NCI-H128 (cell line): ENCODE data around the gene CERS2.

ENCODE experiments used
- DNase-seq: peaks from one replicate; lab custom pipeline; 2025; ENCODE audit not compliant: unreplicated experiment; lab: John Stamatoyannopoulos, UW

Gene CERS2

GRCh38 chr1:150999051-150999674 is 24.5 kb upstream of the CERS2 start:
- DNase-seq: no peak

DNA sequence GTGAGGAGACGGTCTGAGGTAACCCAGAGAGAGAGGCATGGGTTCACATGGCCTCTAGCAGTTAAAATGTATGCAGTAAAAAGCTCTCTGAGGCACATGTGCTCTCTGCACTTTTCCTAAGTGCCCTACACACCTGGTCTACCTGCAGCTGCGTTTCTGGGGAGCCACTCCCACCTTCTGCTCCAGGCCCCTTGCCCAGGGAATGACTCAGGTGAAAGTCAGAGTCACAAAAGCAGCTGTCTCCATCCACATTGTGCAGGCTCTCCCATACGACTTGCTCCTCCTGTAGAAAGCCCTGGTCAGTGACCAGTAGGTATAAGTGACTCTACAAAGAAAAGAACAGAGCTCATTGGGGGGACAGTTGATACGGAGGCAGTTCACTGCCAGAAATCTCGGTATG is 23.3 kb upstream of the CERS2 start:
- DNase-seq: no peak

GRCh38 chr1:150997126-150997872 is 22.7 kb upstream of the CERS2 start:
- DNase-seq: no peak

GRCh38 chr1:150995896-150996295 is 21.3 kb upstream of the CERS2 start:
- peak; percentile 21 for DNase-seq

- DNase-seq: no peak
These were observed 20.8 kb upstream of the CERS2 start for GRCh38 chr1:150995460-150995859.

DNA sequence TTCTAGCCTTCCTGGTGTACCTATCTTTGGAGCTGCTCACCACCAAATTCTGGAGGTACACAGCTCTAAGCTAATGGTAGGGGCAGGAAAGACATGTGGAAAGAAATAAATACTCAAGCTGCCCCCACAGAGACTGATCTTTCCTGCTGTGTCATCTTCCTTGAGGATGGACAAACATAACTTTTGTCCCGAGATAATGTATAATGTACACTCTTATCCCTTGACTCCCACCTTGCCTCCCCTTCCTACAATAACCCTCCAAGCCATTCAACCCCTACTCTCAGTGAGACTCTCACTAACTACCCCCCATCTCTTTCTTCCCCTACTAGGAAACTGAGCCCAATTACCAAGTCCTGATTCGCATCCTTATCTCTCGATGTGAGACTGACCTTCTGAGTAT is 19.6 kb upstream of the CERS2 start:
- no peak for DNase-seq

- no peak for DNase-seq
These were observed 18.0 kb upstream of the CERS2 start for GRCh38 chr1:150992626-150993025.

DNA sequence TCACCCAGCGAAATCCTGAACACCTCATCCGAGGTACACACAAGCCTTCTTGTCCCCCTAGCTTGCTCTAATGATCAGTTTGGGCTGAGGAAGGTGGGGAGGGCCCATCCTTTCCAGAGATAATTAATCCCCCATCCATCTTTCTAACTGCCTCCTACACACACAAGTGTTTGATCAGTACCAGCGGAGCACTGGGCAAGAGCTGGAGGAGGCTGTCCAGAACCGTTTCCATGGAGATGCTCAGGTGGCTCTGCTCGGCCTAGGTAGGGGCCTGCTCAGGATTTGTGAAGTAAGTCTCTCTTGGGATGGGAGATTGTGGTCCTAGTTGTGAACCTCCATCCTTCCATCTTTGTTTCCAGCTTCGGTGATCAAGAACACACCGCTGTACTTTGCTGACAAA is 13.3 kb upstream of the CERS2 start:
- no peak for DNase-seq

GRCh38 chr1:150985179-150985825 is 10.7 kb upstream of the CERS2 start:
- no peak for DNase-seq

GRCh38 chr1:150981805-150982712 is 7.4 kb upstream of the CERS2 start, which contains the start of gene ANXA9:
Gene ANXA9 (plus strand): TSS chr1:150982292. CDS start chr1:150983106, 814 bp downstream.
- no peak for DNase-seq

DNA sequence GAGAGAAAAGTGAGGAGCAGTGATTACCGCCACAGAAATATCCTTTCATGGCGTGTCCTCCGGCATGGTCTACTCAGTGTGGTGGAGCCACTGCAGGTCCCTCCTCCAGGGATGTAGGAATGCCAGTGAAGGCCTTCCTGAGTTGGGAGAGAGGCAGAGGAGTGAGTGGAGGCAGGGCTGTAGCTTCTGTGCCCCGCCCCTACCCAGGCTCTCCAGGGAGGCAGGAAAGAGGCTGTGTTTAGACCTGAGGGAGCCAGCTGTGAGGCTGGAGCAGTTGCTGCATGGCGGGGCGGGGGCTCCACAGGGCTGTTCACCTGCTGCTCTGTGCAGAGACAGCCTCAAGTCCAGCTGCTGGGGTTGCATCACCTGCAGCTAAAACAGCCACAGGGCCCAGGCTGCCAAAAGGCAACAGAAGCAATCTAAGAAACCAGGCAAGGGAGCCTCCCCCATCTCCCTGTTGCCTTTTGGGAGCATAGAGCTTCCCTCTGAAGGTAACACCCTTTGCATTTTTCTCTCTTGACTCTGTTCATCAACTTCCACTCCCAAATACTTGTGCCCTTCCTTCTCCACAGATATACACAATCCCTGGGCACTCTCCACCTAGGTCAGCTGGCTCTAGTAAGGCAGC is 6.7 kb upstream of the CERS2 start:
- DNase-seq: peak; percentile 65

DNA sequence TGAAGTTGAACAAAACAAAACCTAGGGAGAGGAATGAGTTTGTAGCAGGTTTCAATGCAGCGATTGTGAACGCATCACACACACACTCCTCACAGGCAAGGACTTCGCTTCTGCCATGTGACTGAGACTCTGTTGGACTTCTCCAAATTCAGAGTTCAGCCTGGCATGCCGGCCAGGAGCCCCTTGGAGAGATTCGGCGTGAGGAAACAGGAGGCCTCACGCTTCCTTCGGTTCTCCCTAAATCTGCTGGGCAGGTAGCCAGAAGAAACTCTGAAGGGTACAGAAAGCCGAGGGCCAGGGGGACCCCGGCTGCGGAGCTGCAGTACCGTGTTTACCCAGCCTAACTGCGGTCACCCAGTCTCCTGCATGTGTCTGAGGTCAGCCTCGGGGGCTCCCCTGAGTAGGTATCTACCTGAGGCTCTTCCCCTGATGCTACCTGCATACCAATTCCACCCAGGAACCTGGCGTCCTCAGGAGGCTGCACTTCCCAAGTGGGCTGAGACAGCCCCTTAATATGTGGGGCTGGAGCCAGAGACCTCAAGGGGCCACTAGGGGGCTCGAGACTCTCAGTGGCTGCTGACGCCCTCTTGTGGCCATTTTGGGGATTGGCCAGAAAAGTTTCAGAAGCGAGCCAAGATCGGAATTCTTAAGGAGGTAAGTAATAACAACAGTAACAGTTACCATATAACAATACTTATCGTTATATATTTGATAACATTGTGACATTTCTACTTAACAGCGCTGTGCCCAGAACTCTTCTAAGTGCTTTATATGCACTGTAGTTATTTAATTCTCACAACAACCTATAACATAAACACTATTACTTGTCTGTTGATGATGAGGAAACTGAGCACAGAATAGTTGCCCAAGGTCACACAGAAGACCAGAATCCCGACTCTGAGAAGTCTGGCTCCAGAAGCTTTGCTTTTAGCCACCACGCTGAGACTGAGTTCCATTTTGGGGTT is 4.7 kb upstream of the CERS2 start:
- peak; percentile 95 for DNase-seq

DNA sequence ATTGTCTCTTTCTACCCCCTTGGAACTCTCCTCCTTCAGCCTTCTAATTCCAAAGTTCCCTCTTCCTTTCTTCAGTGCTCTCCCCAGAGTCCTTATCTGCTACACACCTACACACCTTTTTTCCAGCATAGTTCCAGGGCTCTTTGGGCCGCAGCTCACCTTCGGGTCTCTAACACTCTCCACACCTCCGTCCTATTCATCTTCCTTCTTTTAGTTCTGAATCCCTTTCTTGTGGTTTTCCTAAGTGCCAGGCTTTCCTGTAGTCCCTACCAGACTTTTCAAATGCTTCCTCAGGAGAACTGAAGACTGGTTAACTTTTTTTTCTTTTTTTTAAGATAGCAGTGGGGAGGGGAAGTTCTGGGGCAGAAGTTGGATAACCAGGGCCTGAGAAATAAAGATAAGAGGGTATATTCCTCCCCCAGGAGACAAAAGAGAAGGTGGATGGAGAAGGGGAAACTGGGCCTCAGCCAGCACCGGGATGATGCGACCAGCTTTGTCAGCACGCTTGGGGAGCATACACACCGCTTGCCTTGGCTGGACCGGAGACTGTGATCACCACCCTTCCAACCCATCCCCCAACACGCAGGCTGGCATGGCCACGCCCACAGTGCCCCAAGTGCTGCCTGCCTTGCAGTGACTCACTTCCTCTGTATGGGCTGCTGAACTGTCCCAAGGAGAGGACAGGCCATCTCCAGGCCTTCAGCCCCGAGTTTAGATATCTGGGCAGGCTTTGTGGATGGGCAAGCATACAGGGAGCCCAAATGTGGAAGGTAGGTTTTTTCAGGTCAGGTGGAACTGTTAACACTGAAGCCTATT is 2.5 kb upstream of the CERS2 start:
- DNase-seq: no peak

DNA sequence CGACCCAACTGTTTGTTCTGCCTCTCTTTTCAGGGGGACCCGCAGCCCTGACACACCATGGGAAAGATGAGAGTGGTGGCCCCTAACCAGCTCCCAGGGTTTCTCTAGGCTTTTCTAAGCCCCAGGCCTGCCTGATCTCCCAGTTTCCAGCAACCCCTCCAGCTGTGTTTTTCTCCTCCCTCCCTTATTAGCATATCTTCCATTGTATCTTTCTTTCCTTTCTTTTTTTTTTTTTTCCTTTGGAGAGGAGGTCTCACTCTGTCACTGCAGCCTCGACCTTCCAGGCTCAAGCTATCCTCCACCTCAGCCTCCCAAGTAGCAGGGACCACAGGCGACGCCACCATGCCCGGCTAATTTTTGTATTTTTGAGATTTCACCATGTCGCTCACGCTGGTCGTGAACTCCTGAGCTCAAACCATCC is 1.8 kb upstream of the CERS2 start:
- no peak for DNase-seq

DNA sequence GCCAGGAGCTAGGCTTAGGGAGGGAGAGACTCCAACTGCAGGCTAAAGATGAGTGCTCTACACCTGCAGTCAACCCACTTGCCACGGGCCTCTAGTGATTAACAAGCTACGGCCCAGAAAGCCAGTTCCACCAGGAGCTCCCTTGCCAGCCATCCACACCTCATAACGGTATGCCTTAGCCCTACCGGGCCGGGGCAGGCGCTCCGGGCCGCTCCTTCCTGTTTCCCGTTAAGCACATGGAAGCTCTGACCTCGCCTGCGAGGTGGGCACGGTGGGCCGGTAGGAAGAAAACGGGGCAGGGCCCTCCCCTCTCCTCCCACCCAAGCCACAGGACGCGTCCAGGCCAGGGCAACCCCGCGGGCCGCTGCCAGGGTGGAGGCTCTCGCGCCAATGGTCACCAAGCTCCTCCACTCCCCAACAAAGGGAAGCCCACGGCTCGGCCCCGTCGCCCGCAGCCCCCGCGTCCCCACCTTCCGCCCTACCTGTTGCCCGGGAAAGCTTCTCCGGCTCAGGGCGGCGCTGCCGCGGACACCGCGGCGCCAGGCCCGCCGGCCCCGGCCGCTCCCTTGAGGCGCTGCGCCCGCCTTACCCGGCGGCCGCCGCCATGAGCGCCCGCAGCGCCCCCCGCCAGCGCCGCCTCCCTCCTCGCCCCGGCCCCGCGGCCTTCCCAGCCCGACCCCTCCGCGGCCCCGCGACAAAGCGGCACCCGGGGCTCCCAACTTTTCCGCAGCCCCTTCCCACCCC is 627 bp downstream of the CERS2 start:
- DNase-seq: no peak

DNA sequence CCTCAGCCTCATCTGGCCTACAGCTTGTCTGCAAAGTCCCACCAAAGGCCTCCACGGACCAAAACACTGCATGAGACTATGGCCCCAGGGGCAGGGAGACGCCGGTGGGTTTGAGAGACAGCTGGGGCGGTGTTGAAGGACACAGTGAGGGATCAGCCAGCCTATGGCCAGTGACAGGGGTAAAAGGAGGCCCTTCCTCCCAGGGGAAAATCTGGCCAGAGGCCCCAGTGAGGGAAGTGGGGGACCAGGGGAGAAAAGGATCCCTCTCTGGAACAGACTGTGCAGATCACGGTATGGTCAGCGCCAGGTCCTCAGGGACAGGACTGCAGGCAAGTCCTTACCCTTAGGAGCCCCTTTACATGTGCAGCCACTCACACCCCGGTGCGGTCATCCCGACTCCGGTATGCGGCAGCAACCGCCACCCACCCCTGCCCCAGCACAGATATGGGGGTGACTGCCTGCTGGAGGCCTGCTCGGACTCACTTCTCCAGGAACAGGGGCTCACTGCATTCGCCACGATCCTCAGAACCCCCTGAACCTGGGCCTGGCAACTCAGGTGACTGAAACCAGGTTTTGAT is 1.3 kb downstream of the CERS2 start:
- no peak for DNase-seq

- DNase-seq: no peak
These were observed 2.2 kb downstream of the CERS2 start for GRCh38 chr1:150972417-150972940.
